Tibial nerve (tissue), 4 donors: ENCODE data around the gene ELAPOR2.

Source experiments
- EP300 ChIP-seq, 2 donors: sonication (generic); formaldehyde crosslinking; IDR thresholded peaks; one replicate each; pipeline ENCODE4 v1.6.1; 2017; ENCODE audit warnings: antibody characterized with exemption in 2 of 2, mild to moderate bottlenecking in 1 of 2
- POLR2A ChIP-seq, 2 donors: fragments of 450-650 bp; IDR thresholded peaks; one replicate each; pipeline ENCODE4 v1.6.1; 2017; ENCODE audit warnings: antibody characterized with exemption in 2 of 2, mild to moderate bottlenecking in 2 of 2, moderate library complexity in 2 of 2
- TF ChIP-seq, protein P1 (sequence below), 5 experiments: fragments of 200-600 bp in 3 of 5; fragments of 450-650 bp in 2 of 5; sonication (generic) in 3 of 5; IDR thresholded peaks; one replicate each; pipeline ENCODE4 v1.5.1; 2016 to 2019; ENCODE audit warnings: antibody characterized with exemption in 5 of 5, mild to moderate bottlenecking in 3 of 5, moderate library complexity in 2 of 5

DNA sequence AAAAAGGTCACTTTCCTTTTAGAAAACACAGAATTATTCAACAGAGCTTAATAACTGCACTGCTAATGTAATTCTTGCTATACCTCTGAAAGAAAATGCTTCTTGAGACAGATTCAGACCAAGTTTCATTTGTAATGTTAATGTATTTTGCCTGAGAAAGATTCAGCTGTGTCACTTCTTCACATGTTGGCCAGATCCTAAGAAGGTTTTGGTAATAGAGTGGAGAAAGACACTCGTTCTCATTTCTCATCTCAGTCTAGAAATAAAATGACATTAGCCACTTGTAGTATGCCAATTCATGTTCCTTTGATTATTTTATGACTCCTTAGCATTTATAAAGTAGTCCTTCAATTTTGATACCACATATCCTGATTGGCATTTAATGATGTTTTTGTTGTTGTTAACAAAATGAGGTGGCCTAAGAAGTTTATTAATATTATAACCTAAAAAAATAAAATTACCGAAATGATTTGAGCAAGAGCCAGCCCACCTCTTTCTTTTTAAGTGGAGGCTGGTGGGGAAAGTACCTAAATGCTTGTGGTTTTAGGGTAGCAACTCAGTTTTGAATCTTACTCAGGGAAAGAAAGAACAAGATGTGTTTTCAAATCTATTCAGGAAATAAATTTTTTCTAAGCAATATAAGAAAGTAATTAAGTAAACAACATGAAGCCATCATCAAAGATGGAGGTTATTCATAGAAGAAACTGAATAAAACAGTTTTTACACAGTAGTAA, 16.4 kb upstream of the ELAPOR2 start:
- TF ChIP-seq, protein P1, sequence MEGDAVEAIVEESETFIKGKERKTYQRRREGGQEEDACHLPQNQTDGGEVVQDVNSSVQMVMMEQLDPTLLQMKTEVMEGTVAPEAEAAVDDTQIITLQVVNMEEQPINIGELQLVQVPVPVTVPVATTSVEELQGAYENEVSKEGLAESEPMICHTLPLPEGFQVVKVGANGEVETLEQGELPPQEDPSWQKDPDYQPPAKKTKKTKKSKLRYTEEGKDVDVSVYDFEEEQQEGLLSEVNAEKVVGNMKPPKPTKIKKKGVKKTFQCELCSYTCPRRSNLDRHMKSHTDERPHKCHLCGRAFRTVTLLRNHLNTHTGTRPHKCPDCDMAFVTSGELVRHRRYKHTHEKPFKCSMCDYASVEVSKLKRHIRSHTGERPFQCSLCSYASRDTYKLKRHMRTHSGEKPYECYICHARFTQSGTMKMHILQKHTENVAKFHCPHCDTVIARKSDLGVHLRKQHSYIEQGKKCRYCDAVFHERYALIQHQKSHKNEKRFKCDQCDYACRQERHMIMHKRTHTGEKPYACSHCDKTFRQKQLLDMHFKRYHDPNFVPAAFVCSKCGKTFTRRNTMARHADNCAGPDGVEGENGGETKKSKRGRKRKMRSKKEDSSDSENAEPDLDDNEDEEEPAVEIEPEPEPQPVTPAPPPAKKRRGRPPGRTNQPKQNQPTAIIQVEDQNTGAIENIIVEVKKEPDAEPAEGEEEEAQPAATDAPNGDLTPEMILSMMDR (IDR thresholded peaks at IDR 0.05), result no peak
- TF ChIP-seq POLR2A (IDR thresholded peaks at IDR 0.05) (no peak), EP300 (IDR thresholded peaks at IDR 0.05) (no peak)
